Stimulated activated CD8-positive, alpha-beta memory T cell treated with anti-CD3 and anti-CD28 coated beads, Interleukin-15, amount 100 ng/mL, for 24 hours (primary cell): ENCODE measurements around the gene ANTKMT.
"Not testable (repeated sequence)": the region's sequence is repeated elsewhere in the genome, so short reads cannot be mapped to it uniquely, and the experiment has no call there.

Experiments
- DNase-seq: peaks from one replicate; pipeline ENCODE4 v3.0.0-alpha.2; 2020; ENCODE audit warnings: low read depth

ANTKMT gene

DNA sequence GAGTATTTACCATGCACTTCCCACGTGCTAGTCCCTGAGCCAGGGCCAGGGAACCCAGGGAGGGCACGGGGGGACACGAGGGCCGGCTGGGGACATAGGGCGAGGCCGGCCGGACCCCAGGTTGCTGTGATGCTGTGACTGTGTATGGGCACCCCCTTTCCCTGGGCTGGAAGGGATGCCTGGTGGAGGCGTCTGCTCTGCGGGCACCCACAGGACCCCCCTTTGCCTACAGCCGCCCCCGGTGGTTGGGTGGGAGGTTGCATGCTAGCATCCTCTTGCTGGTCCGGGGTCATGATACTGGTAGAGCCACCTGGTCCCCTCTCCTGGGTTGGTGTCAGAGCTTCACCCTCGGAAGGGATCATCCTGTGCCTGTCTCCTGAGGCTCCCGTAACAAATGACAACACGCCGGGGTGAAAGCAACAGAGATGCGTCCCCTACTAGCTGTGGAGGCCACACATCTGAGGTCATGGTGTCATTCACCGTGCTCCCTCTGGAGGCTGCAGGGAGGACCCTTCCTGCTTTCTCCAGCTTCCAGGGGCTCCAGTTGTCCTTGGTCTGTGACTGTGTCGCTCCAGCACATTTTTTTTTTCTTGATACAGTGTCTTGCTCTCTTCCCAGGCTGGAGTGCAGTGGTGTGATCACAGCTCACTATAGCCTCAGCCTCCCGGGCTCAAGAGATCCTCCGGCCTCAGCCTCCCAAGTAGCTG, 23.0 kb downstream of the ANTKMT start:
- no peak for DNase-seq

GRCh38 chr16:745739-746138, 24.8 kb downstream of the ANTKMT start:
- DNase-seq: no peak

- no peak for DNase-seq
Measured at GRCh38 chr16:746637-747036, 25.7 kb downstream of the ANTKMT start.

GRCh38 chr16:747978-748746, 27.2 kb downstream of the ANTKMT start:
- DNase-seq: no peak

GRCh38 chr16:749010-749409, 28.1 kb downstream of the ANTKMT start:
- DNase-seq: no peak

DNA sequence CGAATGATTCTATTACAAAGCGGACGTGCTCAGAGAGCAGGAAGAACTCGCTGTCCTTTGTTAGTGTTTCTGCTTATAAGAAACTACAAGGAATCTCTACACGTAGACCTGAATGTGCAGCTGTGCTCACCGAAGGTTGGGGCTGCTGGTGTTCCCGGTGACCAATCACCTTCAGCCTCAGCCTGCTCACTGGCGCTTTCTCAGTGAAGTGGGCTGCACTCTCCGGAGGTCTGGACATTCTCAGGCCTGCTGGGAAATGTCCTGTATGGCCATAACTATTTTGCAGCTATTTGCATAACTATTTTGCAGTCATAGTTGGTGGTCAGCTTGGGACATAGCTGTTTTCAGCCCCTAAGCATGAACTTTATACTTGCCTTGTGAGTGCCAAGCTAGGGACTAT, 29.5 kb downstream of the ANTKMT start:
- DNase-seq: no peak

- no peak for DNase-seq
Measured at GRCh38 chr16:751152-752006, 30.4 kb downstream of the ANTKMT start.

DNA sequence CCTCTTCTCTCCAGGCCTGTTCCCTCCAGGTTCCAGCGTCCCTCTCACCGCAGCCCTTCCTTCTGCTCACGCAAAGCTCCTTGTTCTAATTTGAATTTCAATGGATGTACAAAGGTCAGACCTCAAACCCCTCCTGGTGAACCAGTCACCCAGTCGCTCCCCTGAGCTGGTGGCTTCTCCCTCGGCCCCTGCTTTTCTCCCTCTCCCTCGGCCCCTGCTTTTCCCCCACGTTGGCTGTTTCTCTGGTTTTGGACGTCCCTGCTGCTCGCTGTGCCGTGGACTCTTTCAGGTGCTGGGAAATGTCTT, 31.0 kb downstream of the ANTKMT start:
- no peak for DNase-seq

GRCh38 chr16:754121-754607, 33.2 kb downstream of the ANTKMT start:
- not testable (repeated sequence) for DNase-seq

DNA sequence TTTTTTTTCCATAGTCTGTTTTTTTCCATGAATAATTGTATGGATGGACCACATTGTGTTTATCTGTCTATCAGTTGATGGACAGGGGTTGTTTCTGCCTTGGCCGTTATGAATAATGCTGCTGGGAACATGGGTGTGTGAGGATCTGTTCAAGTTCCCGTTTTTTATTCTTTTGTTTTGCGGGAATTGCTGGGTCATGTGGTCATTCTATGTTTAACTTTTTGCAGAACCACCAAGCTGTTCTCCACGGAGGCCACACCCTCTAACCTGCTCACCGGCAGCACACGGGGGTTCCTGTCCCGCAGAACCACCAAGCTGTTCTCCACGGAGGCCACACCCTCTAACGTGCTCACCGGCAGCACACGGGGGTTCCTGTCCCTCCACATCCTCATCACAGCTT, 33.7 kb downstream of the ANTKMT start:
- DNase-seq: no peak

- no peak for DNase-seq
Measured at GRCh38 chr16:756428-756827, 35.5 kb downstream of the ANTKMT start.

- no peak for DNase-seq
Measured at GRCh38 chr16:759110-759910, 38.4 kb downstream of the ANTKMT start.

GRCh38 chr16:760065-760464, 39.1 kb downstream of the ANTKMT start:
- no peak for DNase-seq

DNA sequence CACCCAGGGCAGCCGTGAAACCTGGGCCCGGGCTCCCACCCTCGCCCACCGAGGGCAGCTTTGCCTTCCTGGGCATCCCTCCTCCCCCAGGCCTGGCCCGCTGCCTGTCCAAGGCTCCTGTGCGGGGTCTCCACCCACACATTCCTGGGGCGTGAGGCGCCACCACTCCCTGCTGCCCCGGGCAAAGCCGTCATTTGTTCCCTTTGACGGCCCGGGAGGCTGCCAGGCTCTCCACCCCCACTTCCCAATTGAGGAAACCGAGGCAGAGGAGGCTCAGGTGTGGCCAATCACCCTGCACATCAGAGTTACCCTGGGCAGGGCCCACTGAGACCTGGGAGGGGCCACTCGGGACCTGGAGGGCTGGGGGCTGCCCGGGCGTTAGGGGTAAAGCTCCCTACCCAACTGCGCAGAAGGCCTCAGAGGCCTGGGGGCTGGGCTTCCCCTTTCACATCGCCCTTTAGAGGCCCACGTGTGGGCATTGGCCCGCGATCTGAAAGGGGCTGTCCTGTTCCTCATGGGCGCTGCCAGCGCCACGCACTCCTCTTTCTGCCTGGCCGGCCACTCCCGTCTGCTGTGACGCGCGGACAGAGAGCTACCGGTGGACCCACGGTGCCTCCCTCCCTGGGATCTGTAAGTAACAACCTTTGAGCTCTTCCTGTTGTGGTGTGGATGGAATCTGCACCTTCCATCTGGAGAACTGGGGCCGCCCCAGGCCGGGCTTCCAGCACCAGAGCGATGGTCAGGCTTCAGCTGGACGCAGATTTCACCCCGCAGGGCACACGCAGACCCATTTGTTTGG, 39.8 kb downstream of the ANTKMT start, which contains the start of gene MSLN:
MSLN (plus strand) TSS at position 190 of the 799 bp plus-strand sequence. CDS start 1,947 bp downstream, outside the sequence.
- no peak for DNase-seq

DNA sequence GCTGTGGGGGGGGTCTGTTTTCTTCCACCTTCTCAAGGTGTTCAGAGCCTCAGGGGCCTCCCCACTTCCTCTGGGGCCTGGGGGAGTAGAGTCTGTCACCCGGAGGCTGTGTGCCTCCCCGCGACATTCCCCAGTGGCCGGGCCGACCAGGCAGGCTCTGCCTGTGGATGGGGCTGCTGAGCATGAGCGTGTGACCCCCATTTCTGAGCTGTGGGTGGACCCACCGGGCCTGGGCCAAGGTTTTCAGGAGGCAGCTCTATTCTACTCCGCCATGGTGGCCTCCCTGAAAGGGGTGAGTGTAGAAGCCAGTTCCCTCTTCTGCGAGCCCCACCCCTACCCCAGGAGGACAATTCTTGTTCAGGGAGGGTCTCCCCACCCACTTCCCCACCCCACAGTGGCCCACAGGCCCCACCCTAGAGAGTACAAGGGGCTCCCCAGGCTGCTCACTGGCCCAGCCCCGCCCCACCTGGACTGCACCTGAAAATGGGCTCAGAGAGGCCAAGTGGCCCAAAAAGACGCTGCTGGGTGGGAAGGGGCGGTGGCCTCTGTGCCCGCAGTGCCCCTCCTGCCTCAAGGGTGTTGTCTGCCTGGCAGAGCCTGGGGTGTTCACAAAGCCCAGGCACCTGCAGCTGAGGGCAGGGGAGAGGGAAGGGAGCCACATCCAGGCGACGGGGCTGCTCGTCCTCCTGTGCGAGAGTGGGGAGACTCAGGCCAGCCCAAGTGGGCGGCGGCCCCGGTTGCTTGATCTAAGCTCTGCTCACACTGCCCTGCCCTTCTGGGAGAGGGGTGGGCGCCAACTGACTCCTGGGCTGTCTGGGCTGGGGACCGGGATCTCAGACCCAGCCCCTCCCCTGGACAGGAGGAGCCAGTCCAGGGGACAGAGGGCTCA, 40.9 kb downstream of the ANTKMT start:
- no peak for DNase-seq

DNA sequence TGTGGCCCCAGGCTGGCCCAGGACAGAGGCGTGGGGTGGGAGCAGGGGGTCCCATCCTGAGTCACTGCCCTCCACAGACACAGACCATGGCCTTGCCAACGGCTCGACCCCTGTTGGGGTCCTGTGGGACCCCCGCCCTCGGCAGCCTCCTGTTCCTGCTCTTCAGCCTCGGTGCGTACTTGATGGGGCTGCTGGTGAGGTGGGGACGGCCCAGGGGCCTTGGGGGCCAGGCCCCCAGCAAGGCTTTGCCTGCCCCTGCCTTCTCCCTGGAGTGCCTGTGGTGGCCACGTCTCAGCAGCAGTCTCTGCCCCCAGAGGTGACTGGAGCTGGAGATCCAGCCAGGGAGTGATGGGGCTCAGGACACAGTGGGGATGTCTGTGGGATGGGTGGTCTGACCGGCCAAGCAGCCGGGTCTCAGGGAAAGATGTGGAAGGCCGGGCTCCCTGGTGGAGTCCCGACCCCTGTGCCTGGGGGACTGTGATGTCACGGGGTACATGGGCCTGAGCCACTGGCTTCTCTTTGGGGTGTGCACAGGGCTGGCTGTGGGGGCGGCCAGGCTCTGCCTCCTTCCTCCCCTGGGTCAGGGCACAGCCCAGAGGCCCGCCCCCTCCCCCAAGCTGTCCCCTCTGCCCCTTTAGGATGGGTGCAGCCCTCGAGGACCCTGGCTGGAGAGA, 41.8 kb downstream of the ANTKMT start:
- no peak for DNase-seq

- no peak for DNase-seq
Measured at GRCh38 chr16:763369-764183, 42.6 kb downstream of the ANTKMT start.

DNA sequence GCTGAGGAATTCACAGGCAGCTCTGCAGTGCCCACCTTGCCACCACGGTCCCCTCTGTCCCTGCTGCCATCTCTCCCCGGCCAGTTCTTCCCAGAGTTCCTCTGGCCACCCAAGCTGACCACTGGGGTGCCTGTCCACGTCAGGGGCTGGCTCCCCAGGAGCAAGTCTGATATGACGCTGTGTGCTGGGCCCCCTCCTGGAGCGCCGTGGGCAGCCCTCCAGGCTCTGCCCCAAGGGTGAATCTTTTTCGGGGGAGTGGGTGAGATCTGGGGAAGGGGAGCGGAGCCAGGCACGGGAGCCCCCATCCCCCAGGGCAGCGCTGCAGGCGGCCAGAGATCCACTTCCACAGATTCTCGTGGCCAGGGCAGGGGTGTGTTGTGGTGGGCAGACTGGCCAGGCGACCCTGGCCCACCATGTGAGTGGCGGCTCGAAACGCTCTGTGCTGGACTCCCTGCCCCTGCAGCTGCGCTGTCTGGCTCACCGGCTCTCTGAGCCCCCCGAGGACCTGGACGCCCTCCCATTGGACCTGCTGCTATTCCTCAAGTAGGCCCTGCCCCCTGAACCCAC, 43.3 kb downstream of the ANTKMT start:
- DNase-seq: no peak
